ENCODE measurements around the gene SLC16A10. TPM values are rescaled to one million over a fixed set of nuclear protein-coding genes. Genes with fewer than 3 reads are reported as not detected.

The SLC16A10 gene
- total RNA-seq, 4 donors from 2014 or later, result 18.7 to 35.8 (median 22.1) TPM

GRCh38 chr6:111114087-111114443 lies 26.8 kb downstream of the SLC16A10 start:
- intact Hi-C loops (cut with DNase I), result no loop called here
- TF ChIP-seq, protein P1, sequence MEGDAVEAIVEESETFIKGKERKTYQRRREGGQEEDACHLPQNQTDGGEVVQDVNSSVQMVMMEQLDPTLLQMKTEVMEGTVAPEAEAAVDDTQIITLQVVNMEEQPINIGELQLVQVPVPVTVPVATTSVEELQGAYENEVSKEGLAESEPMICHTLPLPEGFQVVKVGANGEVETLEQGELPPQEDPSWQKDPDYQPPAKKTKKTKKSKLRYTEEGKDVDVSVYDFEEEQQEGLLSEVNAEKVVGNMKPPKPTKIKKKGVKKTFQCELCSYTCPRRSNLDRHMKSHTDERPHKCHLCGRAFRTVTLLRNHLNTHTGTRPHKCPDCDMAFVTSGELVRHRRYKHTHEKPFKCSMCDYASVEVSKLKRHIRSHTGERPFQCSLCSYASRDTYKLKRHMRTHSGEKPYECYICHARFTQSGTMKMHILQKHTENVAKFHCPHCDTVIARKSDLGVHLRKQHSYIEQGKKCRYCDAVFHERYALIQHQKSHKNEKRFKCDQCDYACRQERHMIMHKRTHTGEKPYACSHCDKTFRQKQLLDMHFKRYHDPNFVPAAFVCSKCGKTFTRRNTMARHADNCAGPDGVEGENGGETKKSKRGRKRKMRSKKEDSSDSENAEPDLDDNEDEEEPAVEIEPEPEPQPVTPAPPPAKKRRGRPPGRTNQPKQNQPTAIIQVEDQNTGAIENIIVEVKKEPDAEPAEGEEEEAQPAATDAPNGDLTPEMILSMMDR (IDR thresholded peaks at IDR 0.05), result no peak
- TF ChIP-seq POLR2A (IDR thresholded peaks at IDR 0.05), result no peak
- Histone ChIP-seq H3K27me3 (no peaks in the 10 kb centered on the region), H3K36me3 (no peaks in the 10 kb centered on the region), H3K4me3 (replicated peaks in 1 of 3) (no peak overlapping the region), H3K27ac (peak overlapping the region in 1 of 3 donors; percentile 60), H3K4me1 (peaks cover 8 to 12% of the 10 kb centered on the region in 2 donors), H3K9me3 (no peaks in the 10 kb centered on the region)
- no peak for DNase-seq
- 75 to 84% methylated on average over 2 of the region's 2 CpGs for WGBS, 2 donors

GRCh38 chr6:111114482-111114881 lies 27.2 kb downstream of the SLC16A10 start:
- TF ChIP-seq POLR2A (IDR thresholded peaks at IDR 0.05), result no peak
- TF ChIP-seq, protein P1 (IDR thresholded peaks at IDR 0.05), result no peak
- DNase-seq, result no peak
- Histone ChIP-seq H3K9me3 (no peaks in the 10 kb centered on the region), H3K27ac (no peak overlapping the region), H3K4me3 (replicated peaks in 1 of 3) (no peak overlapping the region), H3K36me3 (no peaks in the 10 kb centered on the region), H3K4me1 (peaks cover 8 to 12% of the 10 kb centered on the region in 2 donors), H3K27me3 (no peaks in the 10 kb centered on the region)
- 84% methylated on average over 1 of the region's 1 CpG for WGBS, 2 donors
- intact Hi-C loops (cut with DNase I), result no loop called here

DNA sequence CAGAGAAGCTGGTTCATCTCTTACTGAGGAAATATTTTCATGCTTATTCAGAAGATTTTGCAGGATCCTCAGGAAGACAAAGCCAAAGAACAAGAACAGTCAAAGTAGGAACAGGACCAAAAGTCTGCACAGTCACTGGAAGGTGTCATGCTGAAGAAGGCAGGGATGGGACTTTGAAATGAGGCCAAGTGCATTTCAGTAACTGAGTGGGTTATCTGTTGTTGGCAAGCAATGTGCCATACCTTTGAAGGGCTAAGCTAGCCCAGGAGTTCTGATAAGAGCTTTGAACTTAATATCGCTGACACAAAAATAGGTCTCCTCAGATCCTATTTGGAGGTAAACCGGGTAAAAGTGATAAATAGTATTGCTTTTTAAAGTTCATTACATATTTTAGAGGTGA lies 31.5 kb downstream of the SLC16A10 start:
- no peak overlapping the region for H3K4me3 ChIP-seq (replicated peaks in 1 of 3)
- no peaks in the 10 kb centered on the region for H3K36me3 ChIP-seq
- no peaks in the 10 kb centered on the region for H3K9me3 ChIP-seq
- DNase-seq, result no peak
- H3K27me3 ChIP-seq, result no peaks in the 10 kb centered on the region
- H3K4me1 ChIP-seq, result peaks cover 12 to 20% of the 10 kb centered on the region in 2 donors
- no peak overlapping the region for H3K27ac ChIP-seq
- WGBS, 2 donors, result 91 to 95% methylated on average over 2 of the region's 2 CpGs
- TF ChIP-seq, protein P1 (IDR thresholded peaks at IDR 0.05), result no peak
- no peak for TF ChIP-seq POLR2A (IDR thresholded peaks at IDR 0.05)
- intact Hi-C loops (cut with DNase I), result no loop called here

- no peaks in the 10 kb centered on the region for H3K27me3 ChIP-seq
- DNase-seq, result no peak
- no peaks in the 10 kb centered on the region for H3K36me3 ChIP-seq
- H3K27ac ChIP-seq, result no peak overlapping the region
- TF ChIP-seq, protein P1 (IDR thresholded peaks at IDR 0.05), result no peak
- no peak for TF ChIP-seq POLR2A (IDR thresholded peaks at IDR 0.05)
- peaks cover 10 to 13% of the 10 kb centered on the region in 2 donors for H3K4me1 ChIP-seq
- no peak overlapping the region for H3K4me3 ChIP-seq (replicated peaks in 1 of 3)
- intact Hi-C loops (cut with DNase I), result no loop called here
- H3K9me3 ChIP-seq, result no peaks in the 10 kb centered on the region
- 88 to 91% methylated on average over 2 of the region's 2 CpGs for WGBS, 2 donors
These were observed 32.4 kb downstream of the SLC16A10 start for GRCh38 chr6:111119571-111120329.

GRCh38 chr6:111121789-111122350 lies 34.6 kb downstream of the SLC16A10 start:
- TF ChIP-seq, protein P1 (IDR thresholded peaks at IDR 0.05), result no peak
- no peak for TF ChIP-seq POLR2A (IDR thresholded peaks at IDR 0.05)
- Histone ChIP-seq H3K36me3 (no peaks in the 10 kb centered on the region), H3K9me3 (no peaks in the 10 kb centered on the region), H3K27me3 (no peaks in the 10 kb centered on the region), H3K4me1 (peaks cover 10 to 13% of the 10 kb centered on the region in 2 donors), H3K27ac (no peak overlapping the region), H3K4me3 (replicated peaks in 1 of 3) (no peak overlapping the region)
- intact Hi-C loops (cut with DNase I), result no loop called here
- no peak for DNase-seq
- WGBS, 2 donors, result 89 to 93% methylated on average over 4 of the region's 4 CpGs

Data from thyroid gland (tissue), 4 donors.